Natural killer cell treated with Interleukin-12 subunit alpha and Interleukin-12 subunit beta and Interleukin-15 and Interleukin-18, amount 100 ng/mL, for 72 hours (primary cell): Measurements from ENCODE around the gene SNX27. TPM values are rescaled to one million over a fixed set of nuclear protein-coding genes. Genes with fewer than 3 reads are reported as not detected.

Experiments used
- ATAC-seq, 2 donors: fragments of 150-1000 bp; cut with Tn5 transposase in 1 of 2; sonication (Bioruptor Pico), chemical (Tn5 transposase) in 1 of 2; 2 replicates each; pipeline ENCODE4 v1.10.0; 2021
- DNase-seq: peaks from one replicate; pipeline ENCODE4 v3.0.0; 2022; ENCODE audit warnings: low spot score
- H3K27ac Mint-ChIP-seq, 2 donors: 1 replicate in 1 of 2; 2 replicates in 1 of 2; pipeline ENCODE4 v1.8.0; 2022; ENCODE audit warnings: mixed read lengths in 2 of 2, mild to moderate bottlenecking in 1 of 2, moderate library complexity in 1 of 2
- H3K27me3 Mint-ChIP-seq, 2 donors: 1 replicate in 1 of 2; 2 replicates in 1 of 2; pipeline ENCODE4 v1.8.0; 2022; ENCODE audit warnings: mixed read lengths in 2 of 2
- H3K36me3 Mint-ChIP-seq: one replicate; pipeline ENCODE4 v1.8.0; 2022; ENCODE audit warnings: mixed read lengths
- H3K4me1 Mint-ChIP-seq, 2 donors: 1 replicate in 1 of 2; 2 replicates in 1 of 2; pipeline ENCODE4 v1.8.0; 2022; ENCODE audit warnings: low read depth in 2 of 2, mixed read lengths in 2 of 2, mild to moderate bottlenecking in 1 of 2
- H3K4me3 Mint-ChIP-seq: one replicate; pipeline ENCODE4 v1.8.0; 2022; ENCODE audit warnings: mixed read lengths
- H3K9me3 Mint-ChIP-seq: 2 replicates; pipeline ENCODE4 v1.8.0; 2022; ENCODE audit warnings: mixed read lengths
- total RNA-seq, 2 donors: library from RNA; stranded (reverse); gene quantifications; one replicate each; pipeline ENCODE4 v1.2.3, GENCODE V29; 2022

Gene SNX27
- total RNA-seq, 2 donors from 2014 or later, result 28.3 to 34.2 TPM

DNA sequence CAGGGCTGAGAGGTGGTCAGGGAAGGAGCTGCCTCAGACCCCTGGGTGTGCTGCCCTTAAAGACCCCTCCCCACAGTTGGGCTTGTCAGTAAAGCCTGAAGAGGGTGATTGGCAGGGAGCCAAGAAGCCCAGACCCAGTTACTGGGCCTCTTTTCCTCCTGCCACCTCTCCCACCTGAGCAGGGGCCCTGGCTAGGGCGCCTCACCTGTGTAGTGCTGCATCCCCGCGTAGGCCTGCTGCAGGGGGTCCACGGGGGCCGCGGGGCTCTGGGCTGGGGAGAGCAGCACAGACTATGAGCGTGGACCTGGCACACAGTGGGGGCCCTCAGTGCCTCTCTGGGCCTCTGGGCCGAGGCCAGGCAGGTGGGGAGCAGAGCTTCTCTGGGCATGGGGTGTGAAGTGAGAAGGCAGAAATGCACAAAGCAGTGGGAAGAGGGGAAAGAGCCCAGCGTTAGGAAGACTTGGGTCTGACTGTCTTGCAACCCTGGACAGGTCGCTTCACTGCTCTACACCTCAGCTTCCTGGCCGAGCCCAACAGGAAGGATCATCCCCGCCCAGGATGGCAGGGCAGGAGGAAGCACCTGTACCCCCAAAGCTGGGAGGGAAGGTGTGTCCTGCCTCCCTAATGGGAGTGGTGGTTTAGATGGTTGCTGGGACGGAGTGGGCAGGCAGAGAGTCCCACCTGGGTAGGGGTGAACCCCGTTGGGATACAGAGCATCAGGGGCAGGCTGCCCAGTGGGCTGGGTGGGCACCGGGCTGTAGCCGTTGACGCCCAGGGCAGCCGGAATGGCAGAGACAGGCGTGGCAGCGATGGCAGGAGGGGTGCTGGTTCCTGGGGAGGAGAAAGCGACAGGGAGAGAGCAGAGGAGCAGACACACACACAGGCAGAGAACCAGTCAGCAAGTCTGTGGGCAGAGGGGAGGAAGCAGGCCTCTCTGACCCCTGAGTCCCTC lies 94.9 kb downstream of the SNX27 start:
- no peak for ATAC-seq
- no peak overlapping the region for H3K4me3 Mint-ChIP-seq
- H3K9me3 Mint-ChIP-seq, result no peaks in the 10 kb centered on the region
- H3K27me3 Mint-ChIP-seq, result peaks cover 0 to 3% of the 10 kb centered on the region in 2 donors
- peaks cover 6 to 7% of the 10 kb centered on the region in 2 donors for H3K4me1 Mint-ChIP-seq
- DNase-seq, result no peak
- H3K36me3 Mint-ChIP-seq, result no peaks in the 10 kb centered on the region
- no peak overlapping the region for H3K27ac Mint-ChIP-seq

DNA sequence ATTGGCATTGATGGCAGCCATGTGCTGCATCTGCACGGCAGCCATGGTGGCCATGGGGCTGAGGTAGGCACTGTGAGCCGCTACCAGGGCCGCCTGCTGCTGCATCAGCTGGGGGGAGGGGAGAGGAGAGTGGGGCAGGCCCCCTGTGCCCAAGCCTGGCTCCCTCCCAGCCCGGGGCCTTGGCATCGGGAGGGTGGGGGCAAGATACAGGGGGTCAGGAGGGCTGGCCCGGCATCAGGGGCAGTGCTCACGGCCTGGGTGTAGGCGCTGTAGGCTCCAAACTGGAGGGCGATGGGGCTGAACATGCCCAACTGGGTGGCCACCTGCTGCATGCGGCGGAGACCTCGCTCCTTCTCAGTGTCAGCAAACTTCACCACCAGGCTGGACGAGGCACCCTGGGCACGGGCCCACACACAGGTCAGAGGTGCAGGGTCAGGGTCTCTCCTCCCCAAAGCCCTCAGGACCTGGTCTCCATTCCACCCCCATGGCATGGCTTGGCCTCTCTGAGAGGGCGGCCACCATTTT lies 95.8 kb downstream of the SNX27 start:
- H3K9me3 Mint-ChIP-seq, result no peaks in the 10 kb centered on the region
- peak in 1 of 2 donors; percentile 1 for ATAC-seq
- H3K27ac Mint-ChIP-seq, result no peak overlapping the region
- no peak for DNase-seq
- H3K36me3 Mint-ChIP-seq, result no peaks in the 10 kb centered on the region
- H3K4me1 Mint-ChIP-seq, result peaks cover 6 to 7% of the 10 kb centered on the region in 2 donors
- H3K4me3 Mint-ChIP-seq, result no peak overlapping the region
- peaks cover 0 to 4% of the 10 kb centered on the region in 2 donors for H3K27me3 Mint-ChIP-seq

DNA sequence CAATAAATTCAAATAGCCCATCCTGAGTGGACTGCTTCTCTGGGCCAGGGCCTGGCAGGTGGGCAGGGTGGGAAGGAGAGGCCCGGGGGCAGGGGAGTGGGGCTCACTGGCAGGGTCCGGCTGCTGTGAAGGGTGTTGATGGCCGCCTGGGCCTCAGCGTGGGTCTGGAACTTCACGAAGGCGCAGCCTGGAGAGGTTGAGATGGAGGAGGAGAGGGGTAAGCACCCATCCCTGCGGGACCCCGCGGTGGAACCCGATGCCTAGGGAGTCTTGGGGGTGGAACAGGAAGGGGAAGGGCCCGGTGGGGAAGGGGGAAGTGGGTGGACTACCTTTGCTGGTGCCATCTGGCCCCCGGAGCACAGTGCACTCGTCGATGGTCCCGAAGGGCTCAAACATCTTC lies 97.0 kb downstream of the SNX27 start:
- Mint-ChIP-seq H3K4me1 (peaks cover 0 to 3% of the 10 kb centered on the region in 2 donors), H3K27me3 (peaks cover 0 to 10% of the 10 kb centered on the region in 2 donors), H3K4me3 (no peak overlapping the region), H3K36me3 (no peaks in the 10 kb centered on the region), H3K27ac (no peak overlapping the region), H3K9me3 (no peaks in the 10 kb centered on the region)
- DNase-seq (no peak), ATAC-seq (no peak)

DNA sequence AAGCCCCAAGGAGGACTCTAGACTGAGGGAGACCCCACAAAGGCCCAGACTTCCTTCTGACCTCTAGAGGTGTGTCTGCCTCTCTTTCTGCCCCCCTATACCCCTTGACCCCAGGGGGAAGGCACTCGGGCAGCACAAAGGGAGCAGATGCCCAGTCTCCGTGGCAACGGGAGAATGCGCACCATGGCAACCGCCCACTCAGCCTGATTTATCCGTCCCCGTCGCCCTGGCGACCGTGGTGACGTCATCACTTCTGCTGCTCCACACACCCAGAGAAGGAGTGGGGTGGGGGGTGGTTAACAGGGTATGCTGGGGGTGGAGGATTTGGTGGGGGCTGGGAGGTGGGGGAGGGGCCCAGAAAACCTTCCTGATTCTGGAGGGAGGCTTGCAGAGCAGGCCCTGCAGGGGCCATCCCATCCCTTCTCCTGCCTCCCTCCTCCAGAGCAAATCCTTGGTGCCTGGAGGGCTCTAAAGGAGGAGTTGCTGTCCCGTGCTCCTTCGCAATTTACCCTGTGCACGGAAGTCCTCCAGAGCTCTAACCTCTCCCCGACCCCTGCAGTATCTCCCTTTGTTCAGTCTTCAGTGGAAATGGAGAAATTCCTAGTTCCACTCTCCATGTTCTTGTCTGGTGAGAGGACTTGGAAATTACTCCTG lies 98.5 kb downstream of the SNX27 start:
- Mint-ChIP-seq H3K4me1 (peaks cover 0 to 3% of the 10 kb centered on the region in 2 donors), H3K27ac (no peak overlapping the region), H3K9me3 (no peaks in the 10 kb centered on the region), H3K4me3 (no peak overlapping the region), H3K36me3 (no peaks in the 10 kb centered on the region), H3K27me3 (peaks cover 11 to 24% of the 10 kb centered on the region in 2 donors)
- ATAC-seq (no peak), DNase-seq (no peak)

DNA sequence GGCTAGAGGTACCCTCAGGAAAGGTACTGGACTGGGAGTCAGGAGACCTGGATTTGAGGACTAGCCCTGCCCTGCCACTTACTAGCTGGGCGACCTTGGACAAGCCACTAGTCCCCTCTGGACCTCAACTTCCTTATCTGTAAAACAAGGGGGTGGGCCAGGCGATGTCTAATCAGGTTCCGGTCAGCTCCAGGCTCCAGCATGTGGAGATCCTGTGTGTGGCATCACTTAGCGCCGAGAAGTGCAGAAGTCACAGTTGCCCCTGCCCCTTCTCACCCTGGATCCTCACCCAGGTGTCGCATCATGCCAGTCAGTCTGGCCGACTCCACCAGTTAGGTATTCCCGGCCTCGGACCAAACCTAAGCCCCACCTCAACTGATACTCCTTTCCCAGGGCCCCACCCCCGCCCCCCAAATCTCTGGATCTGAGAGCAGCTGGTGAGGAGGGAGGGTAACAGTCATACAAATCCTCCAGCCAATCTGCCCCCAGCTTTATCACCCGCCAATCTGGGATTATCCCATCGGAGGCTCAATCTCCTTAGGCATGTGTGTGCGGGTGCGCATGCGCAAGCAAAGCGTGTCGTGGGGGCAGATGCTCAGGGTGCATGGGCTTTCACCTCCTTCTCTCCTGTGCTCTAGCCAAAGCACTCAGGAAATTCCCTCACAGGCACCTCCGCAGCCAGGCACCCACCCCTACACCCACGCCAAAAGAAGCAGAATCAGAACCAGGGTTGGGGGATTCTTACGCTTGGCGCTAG lies 99.4 kb downstream of the SNX27 start:
- DNase-seq, result no peak
- Mint-ChIP-seq H3K4me1 (peaks cover 0 to 3% of the 10 kb centered on the region in 2 donors), H3K9me3 (no peaks in the 10 kb centered on the region), H3K36me3 (no peaks in the 10 kb centered on the region), H3K27ac (no peak overlapping the region), H3K27me3 (peaks cover 20 to 27% of the 10 kb centered on the region in 2 donors), H3K4me3 (no peak overlapping the region)
- no peak for ATAC-seq

DNA sequence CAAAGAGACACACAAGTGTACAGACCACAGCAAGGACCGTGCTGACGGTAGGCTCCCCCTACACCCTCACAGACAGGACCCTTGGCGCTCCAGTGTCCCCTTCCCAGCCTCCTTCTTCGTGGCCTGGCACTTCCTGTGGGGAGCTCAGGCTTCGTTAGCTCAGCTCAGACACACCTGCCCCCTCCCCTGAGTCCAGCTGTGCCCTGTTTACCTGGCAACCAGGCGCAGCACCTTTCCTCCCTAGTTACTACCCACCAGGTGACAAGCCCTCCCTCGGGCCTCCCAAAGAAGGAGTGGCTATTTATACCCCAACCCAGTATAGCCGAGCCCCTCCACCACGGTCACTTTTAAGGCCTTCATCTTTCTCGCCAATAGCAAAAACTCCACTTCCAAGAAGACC lies 100.1 kb downstream of the SNX27 start:
- H3K9me3 Mint-ChIP-seq, result no peaks in the 10 kb centered on the region
- no peak overlapping the region for H3K27ac Mint-ChIP-seq
- DNase-seq (no peak), ATAC-seq (no peak)
- H3K36me3 Mint-ChIP-seq, result no peaks in the 10 kb centered on the region
- no peak overlapping the region for H3K4me3 Mint-ChIP-seq
- H3K27me3 Mint-ChIP-seq, result peaks cover 25 to 30% of the 10 kb centered on the region in 2 donors
- peaks cover 0 to 3% of the 10 kb centered on the region in 2 donors for H3K4me1 Mint-ChIP-seq

DNA sequence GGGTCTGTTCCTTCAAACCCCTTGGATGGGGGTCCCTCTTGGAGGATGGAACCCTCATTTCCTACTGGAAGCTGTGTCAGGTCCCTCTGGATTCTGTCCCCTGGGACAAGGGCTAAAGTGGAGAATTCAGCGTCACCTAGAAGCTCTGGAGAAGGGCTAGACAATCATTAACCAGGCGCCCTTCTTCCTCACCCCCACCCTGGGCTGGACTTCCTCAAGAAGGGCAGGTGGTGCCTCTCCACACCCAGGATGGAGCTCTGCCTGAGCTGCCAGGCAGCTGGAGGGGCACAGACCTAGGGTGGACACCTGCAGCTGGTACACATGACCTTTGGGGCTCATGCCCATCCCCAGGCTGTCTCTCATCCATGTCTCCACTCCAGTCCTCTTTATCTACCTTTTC lies 101.2 kb downstream of the SNX27 start:
- H3K27me3 Mint-ChIP-seq, result peaks cover 36 to 39% of the 10 kb centered on the region in 2 donors
- no peaks in the 10 kb centered on the region for H3K9me3 Mint-ChIP-seq
- DNase-seq, result no peak
- no peaks in the 10 kb centered on the region for H3K36me3 Mint-ChIP-seq
- H3K27ac Mint-ChIP-seq, result no peak overlapping the region
- peaks cover 0 to 11% of the 10 kb centered on the region in 2 donors for H3K4me1 Mint-ChIP-seq
- H3K4me3 Mint-ChIP-seq, result no peak overlapping the region
- ATAC-seq, result no peak

DNA sequence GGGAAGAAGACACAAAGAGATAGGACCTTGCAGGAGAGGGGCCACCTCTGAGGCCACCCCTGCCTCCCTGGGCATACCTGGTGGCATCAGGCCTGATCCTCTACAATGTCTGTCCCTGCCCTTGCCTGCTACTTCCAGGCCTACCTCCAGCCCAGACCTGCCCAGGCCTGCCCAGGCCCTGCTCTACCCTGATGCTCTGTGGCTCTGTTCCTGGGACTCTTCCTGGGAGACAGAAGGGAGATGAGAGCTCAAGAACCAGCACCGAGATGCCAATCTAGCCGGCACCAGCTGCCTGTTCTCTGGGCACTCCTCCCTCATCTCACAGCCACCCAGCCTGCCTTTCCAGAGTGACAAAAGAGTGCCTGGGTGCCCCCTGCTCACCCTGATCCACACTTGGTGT lies 102.0 kb downstream of the SNX27 start:
- DNase-seq (no peak), ATAC-seq (no peak)
- peaks cover 0 to 11% of the 10 kb centered on the region in 2 donors for H3K4me1 Mint-ChIP-seq
- no peak overlapping the region for H3K27ac Mint-ChIP-seq
- H3K9me3 Mint-ChIP-seq, result no peaks in the 10 kb centered on the region
- H3K27me3 Mint-ChIP-seq, result peaks cover 44 to 45% of the 10 kb centered on the region in 2 donors
- no peak overlapping the region for H3K4me3 Mint-ChIP-seq
- no peaks in the 10 kb centered on the region for H3K36me3 Mint-ChIP-seq

DNA sequence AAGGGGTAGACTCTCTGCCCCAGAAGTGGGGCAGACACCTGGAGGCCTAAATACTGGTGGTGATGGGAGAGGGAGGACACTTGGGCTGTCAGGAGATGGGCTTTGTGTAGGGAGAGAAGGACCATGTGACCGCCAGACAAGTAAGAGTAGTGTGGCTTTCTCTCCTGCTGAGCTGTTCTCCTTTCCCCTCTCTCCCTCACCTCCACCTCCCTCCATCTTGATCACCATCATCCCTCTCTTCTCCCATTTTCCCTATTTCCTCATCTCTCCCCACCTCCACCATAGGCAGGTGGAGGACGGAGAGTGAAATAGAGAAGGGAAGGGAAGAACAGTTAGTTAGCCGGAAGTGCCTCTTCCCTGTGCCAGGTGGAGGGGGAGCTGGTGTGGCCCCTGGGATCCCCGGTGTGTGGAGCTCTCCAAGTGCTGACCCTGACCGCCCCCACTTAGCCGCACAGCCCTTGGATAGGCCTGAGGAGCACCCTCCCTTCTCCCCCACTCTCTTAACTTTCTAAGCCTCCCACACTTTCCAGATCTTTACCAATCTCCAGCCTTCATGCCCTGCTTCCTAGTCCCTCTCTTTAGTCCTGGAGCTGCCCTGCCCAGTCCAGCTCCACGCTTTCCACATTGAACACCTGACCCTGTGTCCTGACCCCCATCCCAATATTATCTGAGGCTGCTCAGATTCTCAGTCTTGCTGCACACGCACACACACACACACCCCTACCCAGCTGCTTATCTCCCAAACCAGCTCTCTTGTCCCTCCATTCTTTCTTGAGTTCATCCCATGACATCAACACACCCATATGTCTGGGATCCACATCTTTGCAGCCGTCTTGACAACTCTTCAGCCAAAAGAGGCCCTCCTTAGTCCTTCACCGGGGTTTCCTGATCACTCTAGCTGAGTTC lies 103.2 kb downstream of the SNX27 start:
- Mint-ChIP-seq H3K27ac (no peak overlapping the region), H3K4me3 (no peak overlapping the region), H3K27me3 (peaks cover 42 to 54% of the 10 kb centered on the region in 2 donors), H3K9me3 (no peaks in the 10 kb centered on the region), H3K4me1 (peaks cover under 1 to 11% of the 10 kb centered on the region in 2 donors), H3K36me3 (no peaks in the 10 kb centered on the region)
- no peak for ATAC-seq
- no peak for DNase-seq

DNA sequence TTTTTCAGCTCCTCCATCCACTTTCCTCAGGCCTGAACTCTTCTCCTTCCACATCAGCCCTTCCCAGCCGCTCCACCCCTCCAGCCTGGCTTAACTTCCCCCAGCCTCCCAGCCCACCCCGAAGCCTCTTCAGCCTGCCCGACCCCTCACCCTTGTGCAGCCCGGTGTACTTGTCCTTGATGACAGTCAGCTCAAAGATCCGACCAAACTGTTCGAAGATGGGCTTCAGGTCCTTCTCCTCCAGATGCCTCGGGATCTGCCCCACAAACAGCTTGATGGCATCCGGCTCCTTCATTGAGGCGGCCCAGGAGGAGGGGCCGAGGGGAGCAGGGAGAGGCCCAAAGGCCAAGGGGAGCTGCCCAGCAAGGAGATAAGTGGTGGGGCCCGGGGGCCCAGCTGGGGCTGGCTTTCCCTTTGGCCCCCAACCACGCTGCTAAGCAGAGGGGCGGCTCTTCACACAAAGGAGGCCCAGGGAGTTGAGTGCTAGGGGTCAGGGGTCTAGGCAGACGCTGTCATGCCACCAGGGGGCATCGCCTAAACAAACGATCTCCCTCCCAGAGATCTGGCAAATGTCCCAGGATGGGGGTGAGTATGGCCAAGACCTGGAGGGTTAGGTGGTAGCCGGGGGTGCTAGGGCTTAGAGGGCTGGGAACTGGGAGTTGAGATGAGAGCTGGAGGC lies 104.0 kb downstream of the SNX27 start:
- H3K9me3 Mint-ChIP-seq, result no peaks in the 10 kb centered on the region
- H3K4me3 Mint-ChIP-seq, result no peak overlapping the region
- no peaks in the 10 kb centered on the region for H3K36me3 Mint-ChIP-seq
- no peak for ATAC-seq
- DNase-seq, result no peak
- H3K4me1 Mint-ChIP-seq, result peaks cover 8 to 19% of the 10 kb centered on the region in 2 donors
- peaks cover 47 to 54% of the 10 kb centered on the region in 2 donors for H3K27me3 Mint-ChIP-seq
- H3K27ac Mint-ChIP-seq, result no peak overlapping the region

DNA sequence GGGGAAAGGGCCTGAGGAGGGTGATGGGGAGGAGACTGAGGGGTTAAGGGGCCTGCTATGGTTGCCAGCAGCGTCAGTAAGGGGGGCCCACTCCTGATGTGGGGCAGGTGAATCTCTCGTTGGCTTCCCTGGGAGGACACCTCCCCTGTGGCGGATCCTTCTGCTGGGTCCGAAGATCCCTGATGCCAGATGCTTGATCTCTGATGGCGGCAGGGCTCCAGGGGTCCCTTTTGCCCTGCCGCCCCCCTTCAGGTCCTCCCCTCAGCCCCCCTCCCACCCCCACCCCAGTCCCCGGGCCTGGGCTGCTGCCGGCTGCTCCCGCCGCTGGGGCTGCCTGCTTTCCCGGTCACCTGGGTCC lies 104.5 kb downstream of the SNX27 start:
- H3K27ac Mint-ChIP-seq, result no peak overlapping the region
- H3K36me3 Mint-ChIP-seq, result no peaks in the 10 kb centered on the region
- H3K4me1 Mint-ChIP-seq, result peaks cover 12 to 22% of the 10 kb centered on the region in 2 donors
- H3K4me3 Mint-ChIP-seq, result no peak overlapping the region
- H3K27me3 Mint-ChIP-seq, result peaks cover 47 to 54% of the 10 kb centered on the region in 2 donors
- H3K9me3 Mint-ChIP-seq, result no peaks in the 10 kb centered on the region
- DNase-seq (no peak), ATAC-seq (no peak)
